Adipocyte (in vitro differentiated cells): ENCODE measurements around the gene MFSD6L.

ENCODE experiments used
- DNase-seq: peaks from one replicate; pipeline ENCODE4 v3.0.0-alpha.2; 2015; ENCODE audit warnings: low read depth
- H3K27me3 ChIP-seq: replicated peaks from 2 replicates; pipeline ENCODE4 v1.7.0; 2013; ENCODE audit warnings: mild to moderate bottlenecking, low read length, moderate library complexity; ENCODE audit not compliant: control insufficient read depth, insufficient read depth
- H3K36me3 ChIP-seq: 2 replicates; pipeline ENCODE4 v1.7.0; 2013; ENCODE audit warnings: low read length, mild to moderate bottlenecking, moderate library complexity; ENCODE audit not compliant: control insufficient read depth, insufficient read depth, severe bottlenecking
- H3K4me1 ChIP-seq: 2 replicates; pipeline ENCODE4 v1.7.0; 2013; ENCODE audit warnings: mild to moderate bottlenecking, low read length, moderate library complexity; ENCODE audit not compliant: control insufficient read depth, insufficient read depth
- H3K4me3 ChIP-seq: 2 replicates; pipeline ENCODE4 v1.7.0; 2013; ENCODE audit warnings: mild to moderate bottlenecking, low read length, moderate library complexity
- H3K9ac ChIP-seq: 2 replicates; pipeline ENCODE4 v1.7.0; 2013; ENCODE audit warnings: mild to moderate bottlenecking, low read length, moderate library complexity
- H3K9me3 ChIP-seq: 2 replicates; pipeline ENCODE4 v1.7.0; 2013; ENCODE audit warnings: mild to moderate bottlenecking, low read length, moderate library complexity; ENCODE audit not compliant: control insufficient read depth

MFSD6L gene

GRCh38 chr17:8801135-8801840, 2.1 kb upstream of the MFSD6L start:
- Histone ChIP-seq H3K4me3 (no peak overlapping the region), H3K9me3 (no peaks in the 10 kb centered on the region), H3K36me3 (no peaks in the 10 kb centered on the region), H3K27me3 (peaks cover 42% of the 10 kb centered on the region), H3K9ac (no peak overlapping the region), H3K4me1 (no peaks in the 10 kb centered on the region)
- no peak for DNase-seq

- no peak for DNase-seq
- peaks cover 46% of the 10 kb centered on the region for H3K27me3 ChIP-seq
- H3K36me3 ChIP-seq = no peaks in the 10 kb centered on the region
- H3K4me3 ChIP-seq = no peak overlapping the region
- H3K9ac ChIP-seq = no peak overlapping the region
- H3K4me1 ChIP-seq = no peaks in the 10 kb centered on the region
- H3K9me3 ChIP-seq = no peaks in the 10 kb centered on the region
Observed at GRCh38 chr17:8800656-8801055, 1.5 kb upstream of the MFSD6L start.

GRCh38 chr17:8799570-8800212, 526 bp upstream of the MFSD6L start:
- H3K4me1 ChIP-seq = no peaks in the 10 kb centered on the region
- no peak overlapping the region for H3K4me3 ChIP-seq
- peaks cover 48% of the 10 kb centered on the region for H3K27me3 ChIP-seq
- no peak for DNase-seq
- no peaks in the 10 kb centered on the region for H3K9me3 ChIP-seq
- no peaks in the 10 kb centered on the region for H3K36me3 ChIP-seq
- no peak overlapping the region for H3K9ac ChIP-seq

GRCh38 chr17:8798176-8798845, 854 bp downstream of the MFSD6L start:
- Histone ChIP-seq H3K9ac (no peak overlapping the region), H3K27me3 (peaks cover 49% of the 10 kb centered on the region), H3K36me3 (no peaks in the 10 kb centered on the region), H3K4me1 (no peaks in the 10 kb centered on the region), H3K4me3 (no peak overlapping the region), H3K9me3 (no peaks in the 10 kb centered on the region)
- no peak for DNase-seq

GRCh38 chr17:8797621-8798175, 1.5 kb downstream of the MFSD6L start:
- H3K36me3 ChIP-seq = no peaks in the 10 kb centered on the region
- no peak overlapping the region for H3K4me3 ChIP-seq
- no peak for DNase-seq
- H3K9ac ChIP-seq = no peak overlapping the region
- H3K4me1 ChIP-seq = no peaks in the 10 kb centered on the region
- peaks cover 49% of the 10 kb centered on the region for H3K27me3 ChIP-seq
- no peaks in the 10 kb centered on the region for H3K9me3 ChIP-seq

- Histone ChIP-seq H3K36me3 (no peaks in the 10 kb centered on the region), H3K4me3 (no peak overlapping the region)
Observed at GRCh38 chr17:8794636-8795035, 4.5 kb downstream of the MFSD6L start.

GRCh38 chr17:8793649-8794048, 5.5 kb downstream of the MFSD6L start:
- DNase-seq = no peak
- Histone ChIP-seq H3K36me3 (no peaks in the 10 kb centered on the region), H3K9ac (no peak overlapping the region), H3K4me1 (no peaks in the 10 kb centered on the region), H3K4me3 (no peak overlapping the region), H3K9me3 (peaks cover 11% of the 10 kb centered on the region), H3K27me3 (peaks cover 33% of the 10 kb centered on the region)

More at GRCh38 chr17:8794636-8795035, 4.5 kb downstream of the MFSD6L start:
- Histone ChIP-seq H3K27me3 (peaks cover 28% of the 10 kb centered on the region), H3K9ac (no peak overlapping the region), H3K4me1 (no peaks in the 10 kb centered on the region), H3K9me3 (peaks cover 11% of the 10 kb centered on the region)
- DNase-seq = no peak

- H3K27me3 ChIP-seq = peaks cover 33% of the 10 kb centered on the region
- no peak overlapping the region for H3K4me3 ChIP-seq
- H3K36me3 ChIP-seq = no peaks in the 10 kb centered on the region
- no peak overlapping the region for H3K9ac ChIP-seq
- no peak for DNase-seq
- H3K4me1 ChIP-seq = no peaks in the 10 kb centered on the region
- H3K9me3 ChIP-seq = peaks cover 11% of the 10 kb centered on the region
Observed at GRCh38 chr17:8792646-8793045, 6.5 kb downstream of the MFSD6L start.

- H3K9me3 ChIP-seq = peaks cover 11% of the 10 kb centered on the region
- peaks cover 28% of the 10 kb centered on the region for H3K27me3 ChIP-seq
- H3K9ac ChIP-seq = no peak overlapping the region
- no peaks in the 10 kb centered on the region for H3K4me1 ChIP-seq
- H3K4me3 ChIP-seq = no peak overlapping the region
- H3K36me3 ChIP-seq = no peaks in the 10 kb centered on the region
- DNase-seq = no peak
Observed at GRCh38 chr17:8791910-8792270, 7.3 kb downstream of the MFSD6L start.

- no peak for DNase-seq
- H3K9ac ChIP-seq = no peak overlapping the region
- H3K4me3 ChIP-seq = no peak overlapping the region
- H3K9me3 ChIP-seq = peaks cover 11% of the 10 kb centered on the region
- peaks cover 30% of the 10 kb centered on the region for H3K27me3 ChIP-seq
- no peaks in the 10 kb centered on the region for H3K36me3 ChIP-seq
- H3K4me1 ChIP-seq = no peaks in the 10 kb centered on the region
Observed at GRCh38 chr17:8791248-8791909, 7.8 kb downstream of the MFSD6L start.

GRCh38 chr17:8789743-8790142, 9.4 kb downstream of the MFSD6L start:
- H3K9ac ChIP-seq = no peak overlapping the region
- H3K4me3 ChIP-seq = no peak overlapping the region
- DNase-seq = no peak
- no peaks in the 10 kb centered on the region for H3K4me1 ChIP-seq
- H3K36me3 ChIP-seq = no peaks in the 10 kb centered on the region
- H3K9me3 ChIP-seq = peaks cover 11% of the 10 kb centered on the region
- peaks cover 26% of the 10 kb centered on the region for H3K27me3 ChIP-seq
